Left cardiac atrium (tissue), 4 donors: ENCODE data around the gene TRMT10B. TPM values are rescaled to one million over a fixed set of nuclear protein-coding genes. Genes with fewer than 3 reads are reported as not detected.
"Not testable (repeated sequence)": the region's sequence is repeated elsewhere in the genome, so short reads cannot be mapped to it uniquely, and the experiment has no call there.

Source experiments
- ATAC-seq, 2 donors: fragments of 200-7000 bp; cut with Tn5 transposase; one replicate each; pipeline ENCODE4 v1.9.1; 2020; ENCODE audit warnings: mild to moderate bottlenecking in 2 of 2, moderate library complexity in 2 of 2
- DNase-seq: peaks from one replicate; pipeline ENCODE4 v3.0.0-alpha.2; 2020
- intact Hi-C, 2 donors: fragments of 100-400 bp; cut with DNase I; formaldehyde crosslinking; loops; one replicate each; pipeline versions ENCODE4 v1.14.1 to v1.15.1; 2022 to 2023
- total RNA-seq, 2 donors: library from RNA; stranded (reverse); fragmentation: NEBNext Ultra II Directional; extraction: Animal tissue kit (Norgen Biotek cat#: 25700); gene quantifications; one replicate each; pipeline ENCODE4 v1.2.1, GENCODE V29; 2021
- donor health status: DM: no; HTN: yes; CAD: no.
- donor health status: DM: no; HTN: yes; CAD: no; lungs with severe emphysema.
- donor health status: DM: yes; HTN: yes; CAD: no.
- donor health status: Dilated cardiomyopathy.

TRMT10B gene
- total RNA-seq, 2 donors from 2014 or later = 4.2 to 5.7 TPM

- intact Hi-C loops = loop anchor here in 1 of 2 donors (1.0 to 2.0 kb wide), 2 partner anchors 15 to 32 kb away; partner anchors contain the start of genes DCAF10 and TRMT10B
- DNase-seq (peak; percentile 93), ATAC-seq (peak; percentile 98)
These were observed 31.2 kb downstream of the TRMT10B start, which contains the start of gene EXOSC3 for GRCh38 chr9:37784616-37785483. TSS of gene EXOSC3 (minus strand) at chr9:37785064. CDS start at chr9:37785044, 20 bp downstream.

GRCh38 chr9:37787059-37787458 lies 33.5 kb downstream of the TRMT10B start:
- intact Hi-C loops = no loop called here
- ATAC-seq = no peak
- DNase-seq = no peak

GRCh38 chr9:37788332-37788731 lies 34.7 kb downstream of the TRMT10B start:
- DNase-seq (no peak), ATAC-seq (no peak)
- intact Hi-C loops = no loop called here

- DNase-seq (no peak), ATAC-seq (no peak)
- intact Hi-C loops = no loop called here
These were observed 36.5 kb downstream of the TRMT10B start for GRCh38 chr9:37790096-37790495.

GRCh38 chr9:37792122-37792521 lies 38.5 kb downstream of the TRMT10B start:
- no peak for DNase-seq
- intact Hi-C loops = no loop called here
- ATAC-seq = no peak

GRCh38 chr9:37796232-37796631 lies 42.6 kb downstream of the TRMT10B start:
- DNase-seq = no peak
- no peak for ATAC-seq
- intact Hi-C loops = no loop called here

- no peak for DNase-seq
- ATAC-seq = no peak
- intact Hi-C loops = no loop called here
These were observed 45.1 kb downstream of the TRMT10B start for GRCh38 chr9:37798677-37799076.

GRCh38 chr9:37800631-37801286 lies 47.2 kb downstream of the TRMT10B start, which contains the start of gene DCAF10:
TSS of gene DCAF10 (plus strand) at chr9:37800797. CDS start at chr9:37800867, 70 bp downstream.
- peak; percentile 95 to 97 for ATAC-seq

GRCh38 chr9:37801287-37801850 lies 47.8 kb downstream of the TRMT10B start:
- ATAC-seq (peak; percentile 36 to 73), DNase-seq (peak; percentile 38)
- intact Hi-C loops = no loop called here

More at GRCh38 chr9:37800631-37801286, 47.2 kb downstream of the TRMT10B start, which contains the start of gene DCAF10:
- DNase-seq = peak; percentile 88
- intact Hi-C loops = loop anchor here in 1 of 2 donors (1.0 kb wide), 1 partner anchor 15 kb away; the partner anchor contains the start of gene EXOSC3

GRCh38 chr9:37801959-37802711 lies 48.5 kb downstream of the TRMT10B start:
- ATAC-seq = no peak
- intact Hi-C loops = no loop called here
- no peak for DNase-seq

- intact Hi-C loops = no loop called here
- ATAC-seq = no peak
- no peak for DNase-seq
These were observed 52.7 kb downstream of the TRMT10B start for GRCh38 chr9:37806271-37806670.

- DNase-seq, intact Hi-C loops, ATAC-seq: not testable (repeated sequence)
These were observed 56.1 kb downstream of the TRMT10B start for GRCh38 chr9:37809676-37810075.

GRCh38 chr9:37811906-37812476 lies 58.4 kb downstream of the TRMT10B start:
- ATAC-seq (no peak), DNase-seq (no peak)
- intact Hi-C loops = no loop called here

- intact Hi-C loops = no loop called here
- ATAC-seq (no peak), DNase-seq (no peak)
These were observed 59.3 kb downstream of the TRMT10B start for GRCh38 chr9:37812773-37813379.

GRCh38 chr9:37818849-37819248 lies 65.2 kb downstream of the TRMT10B start:
- DNase-seq (no peak), ATAC-seq (no peak)
- intact Hi-C loops = no loop called here

- no peak for DNase-seq
- no peak for ATAC-seq
- intact Hi-C loops = no loop called here
These were observed 66.5 kb downstream of the TRMT10B start for GRCh38 chr9:37820142-37820541.

- ATAC-seq, intact Hi-C loops: not testable (repeated sequence)
These were observed 71.6 kb downstream of the TRMT10B start for GRCh38 chr9:37825174-37825573.

GRCh38 chr9:37827483-37828165 lies 74.0 kb downstream of the TRMT10B start:
- intact Hi-C loops = no loop called here
- ATAC-seq = no peak
- DNase-seq = no peak

More at GRCh38 chr9:37825174-37825573, 71.6 kb downstream of the TRMT10B start:
- DNase-seq = not testable (repeated sequence)
